HG03025 (cell line): ENCODE data around the gene WDR90.
"Not testable (repeated sequence)": the region's sequence is repeated elsewhere in the genome, so short reads cannot be mapped to it uniquely, and the experiment has no call there.

ENCODE experiments used
- ATAC-seq: cut with Tn5 transposase; IDR thresholded peaks from one replicate; pipeline ENCODE4 v1.9.1; 2021; ENCODE audit warnings: mild to moderate bottlenecking, moderate library complexity; ENCODE audit not compliant: unreplicated experiment, low FRiP score

The WDR90 gene

GRCh38 chr16:704047-704446, 54.9 kb downstream of the WDR90 start:
- ATAC-seq, result no peak

- ATAC-seq, result no peak
Measured at GRCh38 chr16:704552-705380, 55.6 kb downstream of the WDR90 start.

GRCh38 chr16:705431-706188, 56.4 kb downstream of the WDR90 start, which contains the start of gene FBXL16:
Gene FBXL16, minus strand, starts transcription at chr16:705801. Its CDS starts 8,396 bp downstream, at chr16:697405.
- ATAC-seq, result no peak

DNA sequence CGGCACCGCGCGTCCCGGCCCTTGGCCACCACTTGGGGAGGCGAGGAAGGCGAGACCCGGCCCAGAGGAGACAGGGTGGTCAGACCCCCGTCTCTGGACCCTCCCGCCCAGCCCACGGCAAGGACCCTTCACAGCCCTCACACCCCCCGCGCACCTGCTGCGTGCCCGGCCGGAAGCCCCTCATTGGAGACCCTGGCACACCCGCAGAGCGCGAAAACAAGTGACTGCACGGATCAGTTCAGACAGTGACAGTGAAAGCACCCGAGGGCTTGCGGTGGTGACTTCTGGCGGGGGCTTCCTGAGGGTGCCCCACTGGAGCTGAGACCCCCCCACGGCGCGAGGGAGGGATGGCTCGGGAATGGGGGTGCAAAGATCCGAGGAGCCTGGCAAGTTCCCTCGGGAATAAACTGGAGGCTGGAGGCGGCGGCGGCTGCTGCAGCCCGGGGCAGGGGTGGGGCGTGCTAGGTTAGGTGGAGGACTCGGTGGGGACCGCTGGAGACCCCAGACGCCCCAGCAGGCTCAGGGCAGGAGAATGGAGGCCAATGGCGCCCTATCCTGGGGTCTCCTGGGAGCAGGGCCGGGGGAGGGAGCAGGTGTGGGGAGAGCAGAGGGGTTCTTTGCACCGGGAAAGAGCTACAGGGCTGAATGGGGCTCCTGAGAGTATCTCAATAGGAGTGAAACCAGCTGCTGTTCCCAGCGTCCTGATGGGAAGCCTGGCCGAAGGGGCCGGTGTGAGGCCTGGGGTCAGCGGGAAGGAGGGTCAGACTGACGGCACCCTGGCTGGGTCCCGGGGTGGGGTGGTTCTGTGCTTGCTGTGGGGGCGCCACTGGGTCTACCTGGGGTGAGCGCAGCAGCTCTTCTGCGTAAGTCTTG, 57.3 kb downstream of the WDR90 start:
- ATAC-seq, result no peak

DNA sequence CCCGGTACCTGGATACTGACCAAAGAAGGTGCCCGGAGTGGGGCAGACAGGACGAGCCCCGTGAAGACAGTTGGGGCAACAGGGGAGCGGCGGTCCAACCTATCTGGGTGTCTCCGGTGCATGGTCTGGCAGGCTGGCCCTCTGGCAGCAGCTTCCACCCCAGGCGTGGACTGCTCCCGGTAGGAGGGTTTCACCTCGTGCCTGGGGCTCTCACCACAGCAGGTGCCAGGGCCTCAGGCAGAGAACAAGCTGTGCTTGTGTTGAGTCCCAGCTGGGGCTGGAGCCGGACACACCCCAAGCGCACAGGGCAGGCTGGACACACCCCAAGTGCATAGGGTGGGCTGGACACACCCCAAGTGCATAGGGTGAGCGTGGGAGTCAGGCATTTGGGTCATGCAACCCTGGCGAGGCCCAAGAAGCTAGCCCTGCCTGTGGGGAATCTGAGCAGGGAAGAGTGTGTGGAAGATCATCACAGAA, 57.9 kb downstream of the WDR90 start:
- no peak for ATAC-seq

- no peak for ATAC-seq
Measured at GRCh38 chr16:708019-708418, 58.9 kb downstream of the WDR90 start.

GRCh38 chr16:708959-709358, 59.8 kb downstream of the WDR90 start:
- ATAC-seq, result no peak

DNA sequence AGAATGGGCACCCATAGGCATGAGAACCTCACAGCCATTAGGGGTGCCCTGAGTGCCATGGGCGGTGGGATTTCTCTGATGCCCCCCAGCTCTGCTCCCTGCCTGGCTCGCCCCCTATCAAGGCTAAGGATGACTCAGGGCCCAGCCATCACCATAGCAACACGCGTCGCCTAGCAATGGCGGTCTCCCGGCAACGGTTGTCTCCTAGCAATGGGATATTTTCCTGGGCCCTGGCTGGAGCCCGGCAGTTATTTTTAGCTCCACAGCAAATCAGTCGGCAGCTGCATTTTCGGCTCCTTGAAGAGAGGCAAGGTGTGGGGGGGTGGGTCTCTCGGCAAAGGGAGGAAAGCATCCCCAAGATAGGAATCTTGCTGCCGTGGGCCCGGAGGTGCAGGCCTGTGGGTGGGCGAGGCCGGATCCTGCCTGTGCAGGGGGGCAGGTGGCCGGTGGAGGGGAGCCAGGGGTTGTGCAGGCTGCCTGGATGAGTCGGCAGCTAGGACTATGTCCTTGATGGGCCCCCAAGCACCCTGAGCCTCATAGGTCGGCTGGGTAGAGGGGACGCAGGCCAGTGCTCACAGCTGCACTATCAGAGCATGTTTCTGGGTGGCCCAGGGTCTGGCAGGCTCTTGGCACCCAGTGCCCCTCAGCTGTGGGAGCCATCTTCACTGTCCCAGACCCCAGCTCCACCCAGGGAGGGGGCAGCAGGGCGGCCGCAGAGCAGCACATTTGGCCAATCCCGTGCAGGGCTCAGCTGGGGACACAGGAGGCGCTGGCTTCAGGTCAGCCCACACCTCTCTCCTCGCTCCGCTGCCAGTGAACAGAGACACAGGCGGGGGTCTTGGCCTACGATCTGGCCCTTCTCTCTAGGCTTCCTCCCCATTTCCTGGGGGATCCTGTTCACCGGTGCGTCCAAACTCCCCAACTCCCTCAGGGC, 60.7 kb downstream of the WDR90 start:
- ATAC-seq, result no peak

DNA sequence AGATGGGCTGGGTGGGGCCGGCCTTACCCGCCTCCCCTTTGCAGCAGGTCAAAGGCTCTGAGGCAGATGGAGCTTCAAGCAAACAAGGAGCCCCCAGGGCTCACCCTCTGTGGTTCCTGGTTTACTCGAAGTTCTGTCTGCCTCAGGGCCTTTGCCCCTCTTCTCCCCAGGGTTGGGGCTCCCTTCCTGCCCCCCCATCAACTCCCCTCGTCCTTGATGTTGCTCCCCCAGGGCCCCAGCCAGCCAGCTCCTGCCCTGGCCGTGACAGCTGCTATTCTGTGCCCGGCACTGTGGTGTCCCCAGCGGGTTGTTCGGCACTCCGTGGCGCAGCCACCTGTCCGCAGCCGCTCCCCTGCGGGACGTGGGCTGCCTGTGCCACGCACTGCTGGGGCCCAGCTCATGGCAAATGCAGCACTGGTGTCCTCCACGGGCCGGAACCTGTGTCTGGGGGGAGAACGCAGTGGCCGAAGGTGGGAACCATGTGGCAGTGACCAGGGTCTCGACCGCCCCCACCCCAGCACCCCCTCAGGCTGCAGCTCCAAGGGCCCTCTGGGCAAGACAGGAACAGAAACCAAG, 61.4 kb downstream of the WDR90 start:
- ATAC-seq, result no peak

GRCh38 chr16:711084-711483, 61.9 kb downstream of the WDR90 start:
- ATAC-seq, result no peak

DNA sequence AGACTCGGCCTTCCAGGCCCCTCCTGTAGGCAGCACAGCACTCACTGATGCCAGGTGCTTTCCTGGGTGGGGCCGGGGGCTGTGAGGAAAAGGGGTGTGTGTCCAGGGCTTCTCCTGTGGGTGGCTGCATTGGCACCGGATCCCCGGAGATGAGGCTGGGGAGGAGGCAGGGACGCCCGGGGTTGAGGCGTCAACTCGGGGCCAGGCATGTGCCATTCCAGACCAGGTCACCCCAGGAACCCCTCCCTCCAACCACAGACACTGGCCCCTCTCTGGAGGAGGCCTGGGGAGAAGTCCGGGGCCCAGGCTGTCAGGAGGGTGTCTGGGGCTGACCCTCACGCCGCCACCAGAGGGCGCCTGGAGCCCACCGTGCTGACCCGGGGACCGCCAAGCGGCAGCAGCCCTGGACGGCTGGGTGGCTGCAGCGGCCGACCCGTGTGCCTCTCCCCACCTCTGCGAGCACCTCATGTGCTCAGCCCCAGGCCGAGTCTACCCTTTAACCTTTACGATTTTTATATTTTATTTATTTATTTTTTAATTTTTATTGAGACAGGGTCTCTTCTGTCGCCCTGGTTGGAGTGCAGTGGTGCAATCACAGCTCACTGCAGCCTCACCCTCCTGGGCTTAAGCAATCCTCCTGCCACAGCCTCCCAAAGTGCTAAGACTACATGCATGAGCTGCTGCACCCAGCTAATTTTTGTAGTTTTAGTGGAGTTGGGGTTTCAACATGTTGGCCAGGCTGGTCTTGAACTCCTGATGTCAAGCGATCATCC, 62.6 kb downstream of the WDR90 start:
- ATAC-seq, result no peak

- ATAC-seq, result not testable (repeated sequence)
Measured at GRCh38 chr16:712740-713250, 63.6 kb downstream of the WDR90 start.

GRCh38 chr16:714079-714478, 64.9 kb downstream of the WDR90 start:
- ATAC-seq, result no peak

DNA sequence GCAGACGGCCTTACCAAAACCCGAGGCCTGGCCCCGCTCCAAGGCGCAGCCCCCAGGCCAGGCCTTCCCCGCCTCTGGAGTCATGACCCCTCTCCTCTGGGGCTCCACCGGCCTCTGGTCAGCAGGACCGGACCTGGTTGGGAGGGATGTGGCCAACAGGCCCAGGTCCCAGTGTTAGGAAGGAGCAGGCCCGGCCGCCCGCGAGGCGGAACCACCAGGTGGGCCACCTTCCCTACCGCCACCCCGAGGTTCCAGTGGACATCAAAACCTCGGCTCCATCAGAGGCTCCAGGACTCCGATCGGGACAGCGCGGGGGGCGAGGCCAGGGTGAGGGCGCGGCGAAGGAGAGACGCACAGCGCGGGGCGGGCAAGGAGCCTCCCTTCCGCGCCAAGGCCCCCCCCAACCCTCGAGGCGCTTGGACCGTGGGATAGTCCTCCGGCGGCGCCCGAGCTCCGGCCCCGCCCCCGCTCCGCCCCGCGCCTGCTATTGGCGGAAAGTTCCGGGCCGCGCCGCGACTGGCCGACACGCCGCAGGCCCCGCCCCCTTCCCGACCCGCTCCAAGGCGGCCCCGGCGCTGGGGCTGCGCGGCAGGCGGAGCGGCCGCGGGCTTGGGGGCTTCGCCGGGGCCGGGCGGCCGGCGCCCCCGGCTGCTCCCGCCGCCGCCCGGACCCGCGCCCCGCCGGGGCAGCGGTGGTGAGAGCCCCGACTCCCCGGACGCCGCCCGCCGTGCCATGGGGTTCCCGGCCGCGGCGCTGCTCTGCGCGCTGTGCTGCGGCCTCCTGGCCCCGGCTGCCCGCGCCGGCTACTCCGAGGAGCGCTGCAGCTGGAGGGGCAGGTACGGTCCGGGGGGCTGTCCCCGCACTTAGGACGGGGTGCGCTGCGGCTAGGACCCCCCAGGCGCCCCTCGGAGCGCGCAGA, 65.7 kb downstream of the WDR90 start, which contains the start of gene METRN:
TSS of gene METRN (plus strand) at position 561 of the 919 bp plus-strand sequence. CDS start at position 733, 172 bp downstream.
- peak; percentile 47 for ATAC-seq

DNA sequence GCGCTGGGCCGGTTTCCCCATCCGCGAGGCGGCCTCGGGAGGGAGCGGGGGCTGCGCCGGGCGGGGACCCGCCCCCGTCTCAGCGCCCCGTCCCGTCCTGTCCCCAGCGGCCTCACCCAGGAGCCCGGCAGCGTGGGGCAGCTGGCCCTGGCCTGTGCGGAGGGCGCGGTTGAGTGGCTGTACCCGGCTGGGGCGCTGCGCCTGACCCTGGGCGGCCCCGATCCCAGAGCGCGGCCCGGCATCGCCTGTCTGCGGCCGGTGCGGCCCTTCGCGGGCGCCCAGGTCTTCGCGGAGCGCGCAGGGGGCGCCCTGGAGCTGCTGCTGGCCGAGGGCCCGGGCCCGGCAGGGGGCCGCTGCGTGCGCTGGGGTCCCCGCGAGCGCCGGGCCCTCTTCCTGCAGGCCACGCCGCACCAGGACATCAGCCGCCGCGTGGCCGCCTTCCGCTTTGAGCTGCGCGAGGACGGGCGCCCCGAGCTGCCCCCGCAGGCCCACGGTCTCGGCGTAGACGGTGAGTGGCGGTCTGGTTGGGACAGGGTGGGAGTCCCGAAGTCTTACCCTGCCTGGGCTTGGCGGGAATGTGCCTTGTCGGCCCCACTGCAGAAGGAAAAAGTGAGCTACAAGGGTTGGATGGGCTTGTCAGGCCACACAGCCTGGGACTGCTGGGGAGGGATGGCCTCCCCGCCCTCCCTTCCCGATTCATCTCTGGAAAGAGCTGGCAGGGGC, 66.5 kb downstream of the WDR90 start:
- ATAC-seq, result no peak

DNA sequence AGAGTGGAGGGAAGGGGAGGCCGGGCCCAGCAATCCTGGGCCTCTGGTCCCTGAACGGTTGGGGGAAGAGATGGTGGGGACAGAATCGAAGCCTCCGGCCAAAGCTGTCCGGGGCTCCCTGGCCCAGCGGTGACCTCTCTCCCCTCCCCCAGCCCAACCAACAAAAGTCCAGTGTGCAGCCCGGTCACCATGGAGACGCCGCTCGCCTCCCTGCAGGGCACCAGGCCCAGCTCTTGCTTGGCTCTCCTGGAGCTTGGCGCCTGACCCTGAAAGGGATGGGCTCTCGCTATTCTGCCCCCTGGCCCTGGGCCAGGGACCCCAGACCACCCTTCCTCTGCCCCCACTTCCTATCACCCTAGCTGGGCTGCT, 67.0 kb downstream of the WDR90 start:
- ATAC-seq, result no peak
